Trophoblast cell (in vitro differentiated cells and primary cell): Measurements from ENCODE around the gene RFX8.

Experiments
- DNase-seq, 2 donors: peaks; one replicate each; pipeline ENCODE4 v3.0.0-alpha.2; 2016
- H2AFZ ChIP-seq: 2 replicates; pipeline ENCODE4 v1.6.1; 2013; ENCODE audit warnings: low read length, moderate library complexity, mild to moderate bottlenecking; ENCODE audit not compliant: insufficient read depth, poor library complexity
- H2AK5ac ChIP-seq: 2 replicates; pipeline ENCODE4 v1.6.1; 2013; ENCODE audit warnings: mild to moderate bottlenecking, low read length
- H2BK120ac ChIP-seq: 2 replicates; pipeline ENCODE4 v1.6.1; 2013; ENCODE audit warnings: low read length, mild to moderate bottlenecking, moderate library complexity; ENCODE audit not compliant: insufficient read depth, poor library complexity
- H2BK12ac ChIP-seq: 2 replicates; pipeline ENCODE4 v1.6.1; 2013; ENCODE audit warnings: mild to moderate bottlenecking, low read length, moderate library complexity
- H2BK5ac ChIP-seq: 2 replicates; pipeline ENCODE4 v1.6.1; 2013; ENCODE audit warnings: low read length, low read depth, moderate library complexity, mild to moderate bottlenecking; ENCODE audit not compliant: poor library complexity
- H3K14ac ChIP-seq: 2 replicates; pipeline ENCODE4 v1.6.1; 2013; ENCODE audit warnings: mild to moderate bottlenecking, low read length
- H3K18ac ChIP-seq: 2 replicates; pipeline ENCODE4 v1.6.1; 2013; ENCODE audit warnings: mild to moderate bottlenecking, low read length
- H3K23ac ChIP-seq: 2 replicates; pipeline ENCODE4 v1.6.1; 2013; ENCODE audit warnings: low read length
- H3K27ac ChIP-seq: 2 replicates; pipeline ENCODE4 v1.5.1; 2013; ENCODE audit warnings: low read depth, mild to moderate bottlenecking, inconsistent platforms, low read length, moderate library complexity
- H3K27me3 ChIP-seq: 2 replicates; pipeline ENCODE4 v1.6.1; 2013; ENCODE audit warnings: inconsistent platforms, mild to moderate bottlenecking, low read length, moderate library complexity; ENCODE audit not compliant: insufficient read depth
- H3K36me3 ChIP-seq, 2 experiments: 1 replicate in 1 of 2; 2 replicates in 1 of 2; pipeline ENCODE4 v1.6.1; 2013; ENCODE audit warnings: low read length in 2 of 2, mild to moderate bottlenecking in 2 of 2, moderate library complexity in 1 of 2; ENCODE audit not compliant: insufficient read depth in 2 of 2, control insufficient read depth in 1 of 2
- H3K4ac ChIP-seq: 2 replicates; pipeline ENCODE4 v1.6.1; 2013; ENCODE audit warnings: low read depth, mild to moderate bottlenecking, low read length, moderate library complexity
- H3K4me1 ChIP-seq, 2 experiments: 1 replicate in 1 of 2; 2 replicates in 1 of 2; pipeline ENCODE4 v1.6.1; 2013; ENCODE audit warnings: low read length in 2 of 2, mild to moderate bottlenecking in 2 of 2, moderate library complexity in 1 of 2; ENCODE audit not compliant: insufficient read depth in 2 of 2, control insufficient read depth in 1 of 2
- H3K4me2 ChIP-seq: 2 replicates; pipeline ENCODE4 v1.6.1; 2013; ENCODE audit warnings: inconsistent platforms, mild to moderate bottlenecking, low read length, moderate library complexity
- H3K4me3 ChIP-seq: 2 replicates; pipeline ENCODE4 v1.5.1; 2013; ENCODE audit warnings: mild to moderate bottlenecking, low read depth, low read length, inconsistent platforms
- H3K79me1 ChIP-seq: one replicate; pipeline ENCODE4 v1.6.1; 2013; ENCODE audit warnings: low read length
- H3K79me2 ChIP-seq: 2 replicates; pipeline ENCODE4 v1.6.1; 2013; ENCODE audit warnings: low read length, mild to moderate bottlenecking; ENCODE audit not compliant: control insufficient read depth, insufficient read depth, poor library complexity
- H3K9ac ChIP-seq: 2 replicates; pipeline ENCODE4 v1.6.1; 2013; ENCODE audit warnings: mild to moderate bottlenecking, low read length
- H3K9me3 ChIP-seq: 2 replicates; pipeline ENCODE4 v1.6.1; 2013; ENCODE audit warnings: low read depth, mild to moderate bottlenecking, control low read depth, inconsistent platforms, low read length; ENCODE audit not compliant: insufficient read depth
- H4K12ac ChIP-seq: 2 replicates; pipeline ENCODE4 v1.6.1; 2013; ENCODE audit warnings: low read depth, mild to moderate bottlenecking, low read length, moderate library complexity
- H4K8ac ChIP-seq: 2 replicates; pipeline ENCODE4 v1.6.1; 2013; ENCODE audit warnings: low read depth, mild to moderate bottlenecking, low read length, moderate library complexity
- H4K91ac ChIP-seq: one replicate; pipeline ENCODE4 v1.6.1; 2013; ENCODE audit warnings: low read depth, mild to moderate bottlenecking, low read length, moderate library complexity
- WGBS: extraction: QIAGEN DNeasy Blood & Tissue Kit; methylation state at CpG from one replicate; pipeline ENCODE4 v1.1.7; 2013; ENCODE audit warnings: missing lambda C conversion rate; ENCODE audit not compliant: insufficient read length, insufficient coverage; ENCODE audit errors: extremely low coverage; 5-methylcytosine and 5-hydroxymethylcytosine counted together

The RFX8 gene

DNA sequence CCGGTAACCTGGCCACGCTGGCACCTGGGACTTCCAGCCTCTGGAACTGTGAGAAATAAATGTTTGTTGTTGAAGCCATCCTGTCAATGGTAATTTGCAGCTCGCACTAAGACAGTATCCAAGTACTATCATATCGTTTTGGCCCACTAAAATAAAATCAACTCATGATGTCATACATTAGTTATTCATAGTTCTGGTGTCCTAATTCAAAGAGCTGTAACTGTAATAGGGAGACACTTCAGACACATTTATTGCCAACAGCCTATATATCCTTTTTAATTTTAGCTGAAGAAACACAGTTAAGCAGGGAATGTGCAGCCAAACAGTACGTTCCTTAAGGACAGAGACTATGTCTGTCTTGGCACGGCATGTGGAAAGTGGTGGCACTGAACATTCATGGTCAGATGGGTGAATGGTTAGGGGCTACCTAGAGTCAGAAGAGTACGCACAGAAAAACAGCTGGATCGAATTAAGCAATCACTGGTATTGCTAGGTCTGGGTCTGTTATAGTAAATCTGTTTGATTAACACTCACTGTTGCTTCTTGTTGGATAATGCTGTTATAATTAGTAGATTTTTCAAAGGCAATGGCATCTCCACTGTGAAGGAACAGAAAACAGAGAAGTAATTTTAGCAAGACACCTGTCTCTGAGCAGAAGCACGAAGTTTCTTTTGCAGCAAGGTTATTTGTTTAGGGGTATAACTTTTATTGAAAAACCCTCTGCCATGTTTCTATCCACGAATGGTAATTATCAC is 46.3 kb downstream of the RFX8 start:
- H4K8ac ChIP-seq, result no peak overlapping the region
- no peak overlapping the region for H2BK120ac ChIP-seq
- no peaks in the 10 kb centered on the region for H3K4me1 ChIP-seq
- no peaks in the 10 kb centered on the region for H3K9me3 ChIP-seq
- H2AK5ac ChIP-seq, result no peak overlapping the region
- H3K79me2 ChIP-seq, result no peaks in the 10 kb centered on the region
- H3K4me2 ChIP-seq, result no peak overlapping the region
- H3K9ac ChIP-seq, result no peak overlapping the region
- H3K79me1 ChIP-seq, result no peaks in the 10 kb centered on the region
- no peak overlapping the region for H4K12ac ChIP-seq
- no CpG with 5 or more reads among the region's 10 CpGs for WGBS
- no peak overlapping the region for H2BK12ac ChIP-seq
- no peak overlapping the region for H4K91ac ChIP-seq
- no peak overlapping the region for H3K4me3 ChIP-seq
- H3K23ac ChIP-seq, result no peak overlapping the region
- H3K14ac ChIP-seq, result no peak overlapping the region
- no peak overlapping the region for H3K4ac ChIP-seq
- H2AFZ ChIP-seq, result no peak overlapping the region
- no peak overlapping the region for H3K27ac ChIP-seq
- no peak overlapping the region for H2BK5ac ChIP-seq
- no peaks in the 10 kb centered on the region for H3K36me3 ChIP-seq
- H3K18ac ChIP-seq, result no peak overlapping the region
- no peak for DNase-seq
- no peaks in the 10 kb centered on the region for H3K27me3 ChIP-seq

GRCh38 chr2:101427743-101428142 is 47.2 kb downstream of the RFX8 start:
- Histone ChIP-seq H3K4me2 (no peak overlapping the region), H3K14ac (no peak overlapping the region), H3K79me2 (no peaks in the 10 kb centered on the region), H2BK5ac (no peak overlapping the region), H2BK12ac (no peak overlapping the region), H3K9ac (no peak overlapping the region), H3K4me1 (no peaks in the 10 kb centered on the region), H3K4me3 (no peak overlapping the region), H3K36me3 (no peaks in the 10 kb centered on the region), H4K12ac (no peak overlapping the region), H3K27ac (no peak overlapping the region), H3K4ac (no peak overlapping the region), H3K23ac (no peak overlapping the region), H3K27me3 (no peaks in the 10 kb centered on the region), H3K79me1 (no peaks in the 10 kb centered on the region), H3K9me3 (no peaks in the 10 kb centered on the region), H4K91ac (no peak overlapping the region), H4K8ac (no peak overlapping the region), H2BK120ac (no peak overlapping the region), H2AFZ (no peak overlapping the region), H2AK5ac (no peak overlapping the region), H3K18ac (no peak overlapping the region)
- WGBS, result no CpG with 5 or more reads among the region's 13 CpGs
- no peak for DNase-seq

- no peaks in the 10 kb centered on the region for H3K79me2 ChIP-seq
Measured at GRCh38 chr2:101427240-101427639, 47.7 kb downstream of the RFX8 start.

GRCh38 chr2:101426822-101427221 is 48.1 kb downstream of the RFX8 start:
- Histone ChIP-seq H3K4me2 (no peak overlapping the region), H2BK120ac (no peak overlapping the region), H3K4ac (no peak overlapping the region), H3K27me3 (no peaks in the 10 kb centered on the region), H4K91ac (no peak overlapping the region), H4K12ac (no peak overlapping the region), H3K9ac (no peak overlapping the region), H3K27ac (no peak overlapping the region), H3K14ac (no peak overlapping the region), H3K36me3 (no peaks in the 10 kb centered on the region), H2BK5ac (no peak overlapping the region), H3K79me1 (no peaks in the 10 kb centered on the region), H3K23ac (no peak overlapping the region), H2AK5ac (no peak overlapping the region), H2BK12ac (no peak overlapping the region), H3K9me3 (no peaks in the 10 kb centered on the region), H4K8ac (no peak overlapping the region), H3K4me1 (no peaks in the 10 kb centered on the region), H3K79me2 (no peaks in the 10 kb centered on the region), H2AFZ (no peak overlapping the region), H3K4me3 (no peak overlapping the region), H3K18ac (no peak overlapping the region)
- DNase-seq, result no peak
- no CpG with 5 or more reads among the region's 7 CpGs for WGBS

More at GRCh38 chr2:101427240-101427639, 47.7 kb downstream of the RFX8 start:
- H2BK120ac ChIP-seq, result no peak overlapping the region
- no peak overlapping the region for H3K14ac ChIP-seq
- H2BK5ac ChIP-seq, result no peak overlapping the region
- no peak overlapping the region for H4K8ac ChIP-seq
- no peak overlapping the region for H3K18ac ChIP-seq
- H3K4me3 ChIP-seq, result no peak overlapping the region
- no peaks in the 10 kb centered on the region for H3K27me3 ChIP-seq
- no peak overlapping the region for H2BK12ac ChIP-seq
- H3K9me3 ChIP-seq, result no peaks in the 10 kb centered on the region
- H3K4me1 ChIP-seq, result no peaks in the 10 kb centered on the region
- WGBS, result no CpG with 5 or more reads among the region's 7 CpGs
- no peak overlapping the region for H2AK5ac ChIP-seq
- H3K4ac ChIP-seq, result no peak overlapping the region
- no peaks in the 10 kb centered on the region for H3K36me3 ChIP-seq
- no peak overlapping the region for H4K91ac ChIP-seq
- no peak overlapping the region for H4K12ac ChIP-seq
- no peaks in the 10 kb centered on the region for H3K79me1 ChIP-seq
- no peak for DNase-seq
- H3K23ac ChIP-seq, result no peak overlapping the region
- H3K27ac ChIP-seq, result no peak overlapping the region
- H3K4me2 ChIP-seq, result no peak overlapping the region
- no peak overlapping the region for H3K9ac ChIP-seq
- no peak overlapping the region for H2AFZ ChIP-seq
